GM13977 (cell line): ENCODE results near the gene AFAP1L1.

Source experiments
- DNase-seq: peaks from one replicate; pipeline ENCODE4 v3.0.0; 2012; ENCODE audit warnings: low spot score
- CTCF ChIP-seq: IDR thresholded peaks from 2 replicates; pipeline ENCODE4 v1.5.1; 2012; ENCODE audit warnings: mild to moderate bottlenecking, control low read depth; ENCODE audit not compliant: insufficient read depth; ENCODE audit errors: extremely low read depth, missing control alignments
- in situ Hi-C: fragments of 300-500 bp; cut with MboI; formaldehyde crosslinking; loops from one replicate; pipeline ENCODE4 v1.12.0; 2022; ENCODE audit warnings: low sequenced_read_pairs, low pct_unique_long_range_greater_than_20kb, mixed read lengths, inconsistent platforms; ENCODE audit not compliant: unreplicated experiment

AFAP1L1 gene

GRCh38 chr5:149242339-149242738 lies 29.3 kb upstream of the AFAP1L1 start:
- in situ Hi-C loops: no loop called here
- no peak for TF ChIP-seq CTCF
- no peak for DNase-seq

GRCh38 chr5:149246906-149247305 lies 24.8 kb upstream of the AFAP1L1 start:
- in situ Hi-C loops: no loop called here
- no peak for DNase-seq
- TF ChIP-seq CTCF: no peak

GRCh38 chr5:149247726-149248125 lies 23.9 kb upstream of the AFAP1L1 start:
- no peak for DNase-seq
- TF ChIP-seq CTCF: no peak
- in situ Hi-C loops: no loop called here

- no peak for DNase-seq
- in situ Hi-C loops: loop anchor here (25.0 kb wide), 1 partner anchor 514 kb away; no protein-coding TSS in a partner anchor
- TF ChIP-seq CTCF: no peak
Measured at GRCh38 chr5:149251546-149251945, 20.1 kb upstream of the AFAP1L1 start.

- in situ Hi-C loops: loop anchor here (25.0 kb wide), 1 partner anchor 517 kb away; no protein-coding TSS in a partner anchor
- DNase-seq: no peak
- TF ChIP-seq CTCF: no peak
Measured at GRCh38 chr5:149254506-149254905, 17.2 kb upstream of the AFAP1L1 start.

- no peak for TF ChIP-seq CTCF
- in situ Hi-C loops: loop anchor here (25.0 kb wide), 1 partner anchor 519 kb away; no protein-coding TSS in a partner anchor
- DNase-seq: no peak
Measured at GRCh38 chr5:149256451-149256850, 15.2 kb upstream of the AFAP1L1 start.

- no peak for TF ChIP-seq CTCF
- no peak for DNase-seq
- in situ Hi-C loops: loop anchor here (25.0 kb wide), 1 partner anchor 520 kb away; no protein-coding TSS in a partner anchor
Measured at GRCh38 chr5:149257131-149257530, 14.5 kb upstream of the AFAP1L1 start.
